ENCODE measurements around the gene LMAN1L.

Gene LMAN1L

DNA sequence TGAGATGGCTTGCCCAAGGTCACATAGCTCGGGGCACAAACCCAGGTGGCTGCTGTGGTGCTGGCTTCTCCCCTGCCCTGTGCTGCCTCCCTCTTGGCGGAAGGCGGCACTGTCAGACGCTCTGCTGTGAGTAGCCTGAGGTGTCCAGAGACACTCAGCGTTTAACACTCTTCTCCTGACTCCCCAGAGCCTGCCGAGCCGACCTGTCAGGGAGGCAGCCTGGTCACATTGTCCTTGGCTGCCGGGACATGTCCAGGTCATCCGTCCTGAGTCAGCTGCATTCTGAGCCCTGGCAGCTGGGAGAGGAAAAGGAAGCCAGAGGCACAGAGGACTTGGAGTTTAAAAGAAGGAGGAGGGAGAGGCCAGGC lies 4.7 kb downstream of the LMAN1L start:
- DNase-seq: no peak

DNA sequence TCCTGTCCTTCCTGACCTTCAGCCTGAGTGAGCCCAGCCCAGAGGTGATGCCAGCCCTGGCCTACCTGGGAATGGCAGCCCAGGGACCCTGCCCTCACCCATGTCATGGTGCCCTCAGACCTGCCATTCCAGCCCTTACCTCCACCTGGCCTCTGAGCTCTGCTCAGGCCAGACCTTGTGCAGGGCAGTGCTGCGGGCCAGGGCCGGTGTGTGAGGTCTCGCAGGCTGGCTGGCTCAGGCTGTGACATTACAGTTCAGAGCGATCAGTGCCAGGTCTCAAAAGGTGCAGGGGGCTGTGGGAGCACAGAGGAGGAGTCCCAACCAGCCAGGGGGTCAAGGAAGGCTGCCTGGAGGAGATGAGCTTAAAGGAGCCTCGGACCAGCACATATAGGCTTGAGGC lies 7.4 kb downstream of the LMAN1L start:
- DNase-seq: no peak

DNA sequence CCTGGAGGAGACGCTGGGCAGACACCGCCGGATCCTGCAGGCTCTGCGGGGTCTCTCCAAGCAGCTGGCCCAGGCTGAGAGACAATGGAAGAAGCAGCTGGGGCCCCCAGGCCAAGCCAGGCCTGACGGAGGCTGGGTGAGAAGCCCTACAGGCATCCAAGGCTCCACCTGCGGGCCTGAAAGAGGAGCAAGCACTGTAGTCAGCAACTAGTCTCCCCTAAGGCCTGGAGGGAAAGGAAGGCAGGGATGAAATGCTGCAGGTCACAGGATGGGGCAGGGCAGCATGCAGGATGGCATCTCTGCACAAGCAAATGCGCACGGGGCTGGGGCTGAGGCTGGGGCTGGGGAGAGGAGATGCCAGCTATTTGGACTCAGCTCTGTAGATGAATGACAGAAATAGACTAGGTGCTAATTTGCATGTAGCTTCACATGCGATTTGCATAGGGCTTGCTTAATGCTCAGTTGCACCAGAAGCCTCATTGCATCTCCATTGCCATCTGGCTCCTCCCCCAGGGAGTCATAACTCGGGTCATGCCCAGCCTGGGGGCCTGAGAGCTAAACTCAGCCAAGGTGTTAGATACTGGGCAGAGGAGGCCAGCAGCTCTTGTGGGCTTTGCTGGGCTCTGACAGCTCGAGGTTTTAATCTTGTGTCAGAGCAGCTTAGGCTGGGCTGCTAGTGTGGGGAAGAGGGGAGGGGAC lies 8.6 kb downstream of the LMAN1L start:
- DNase-seq: no peak

DNA sequence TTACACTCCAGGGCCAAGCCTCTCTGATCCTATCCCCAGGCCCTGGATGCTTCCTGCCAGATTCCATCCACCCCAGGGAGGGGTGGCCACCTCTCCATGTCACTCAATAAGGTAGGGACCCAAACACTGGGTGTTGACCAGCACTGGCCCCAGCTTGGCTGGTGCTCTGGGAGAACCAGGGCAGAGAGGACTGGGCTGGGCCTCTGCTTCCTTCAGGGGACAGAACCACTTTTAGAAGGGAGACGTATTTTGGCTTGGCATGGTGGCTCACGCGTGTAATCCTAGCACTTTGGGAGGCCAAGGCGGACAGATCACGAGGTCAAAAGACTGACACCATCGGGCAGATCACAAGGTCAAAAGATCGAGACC lies 9.1 kb downstream of the LMAN1L start:
- no peak for DNase-seq

DNA sequence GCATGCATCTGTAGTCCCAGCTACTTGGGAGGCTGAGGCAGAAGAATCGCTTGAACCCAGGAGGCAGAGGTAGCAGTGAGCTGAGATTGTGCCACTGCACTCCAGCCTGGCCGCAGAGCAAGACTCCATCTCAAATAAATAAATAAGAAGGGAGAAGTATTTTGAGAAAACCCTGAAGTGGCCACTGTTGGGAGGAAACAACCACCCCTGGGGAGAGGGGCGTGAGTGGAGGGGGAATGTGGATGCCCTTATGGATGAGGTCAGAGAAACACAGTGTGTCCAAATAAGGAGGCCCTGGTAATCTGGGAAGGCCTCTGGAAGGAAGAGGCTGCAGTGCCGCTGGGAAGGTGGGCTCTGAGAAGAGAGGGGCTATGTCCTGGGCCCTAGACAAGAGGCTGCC lies 9.6 kb downstream of the LMAN1L start:
- DNase-seq: no peak

DNA sequence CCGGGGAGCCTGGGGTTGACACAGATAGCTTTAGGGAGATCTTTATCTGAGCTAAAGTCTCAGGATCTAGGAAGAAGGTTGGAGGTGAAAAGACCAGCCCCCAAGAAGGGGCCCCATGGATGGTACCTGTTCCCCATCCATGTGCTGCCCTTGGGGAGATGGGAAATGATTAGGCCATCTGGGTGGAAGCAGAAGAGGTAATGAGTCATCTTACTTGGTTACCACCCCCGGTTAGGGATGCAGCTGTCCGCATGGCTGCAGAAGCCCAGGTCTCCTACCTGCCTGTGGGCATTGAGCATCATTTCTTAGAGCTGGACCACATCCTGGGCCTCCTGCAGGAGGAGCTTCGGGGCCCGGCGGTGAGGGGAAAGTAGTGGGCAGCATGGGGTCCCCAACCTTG lies 10.7 kb downstream of the LMAN1L start:
- DNase-seq: no peak

DNA sequence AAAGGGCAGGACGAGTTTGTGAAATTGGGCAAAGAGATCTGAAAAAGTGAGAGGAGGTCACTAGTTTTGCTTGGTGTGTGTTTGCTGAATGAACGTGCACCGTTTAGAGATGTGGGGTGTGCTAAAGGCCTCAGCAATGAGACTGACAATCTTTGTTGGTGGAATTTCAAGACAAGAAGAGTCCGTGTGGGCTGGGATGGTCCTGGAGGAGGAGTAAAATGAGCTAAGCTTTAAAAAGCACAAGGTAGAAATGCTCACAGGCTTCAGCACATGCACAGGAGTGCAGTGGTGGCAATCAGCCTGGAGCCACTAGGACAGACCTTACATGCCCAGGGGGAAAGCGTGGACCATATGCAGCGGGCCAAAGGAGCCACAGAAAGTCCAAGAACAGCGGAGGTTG lies 12.3 kb downstream of the LMAN1L start:
- no peak for DNase-seq

DNA sequence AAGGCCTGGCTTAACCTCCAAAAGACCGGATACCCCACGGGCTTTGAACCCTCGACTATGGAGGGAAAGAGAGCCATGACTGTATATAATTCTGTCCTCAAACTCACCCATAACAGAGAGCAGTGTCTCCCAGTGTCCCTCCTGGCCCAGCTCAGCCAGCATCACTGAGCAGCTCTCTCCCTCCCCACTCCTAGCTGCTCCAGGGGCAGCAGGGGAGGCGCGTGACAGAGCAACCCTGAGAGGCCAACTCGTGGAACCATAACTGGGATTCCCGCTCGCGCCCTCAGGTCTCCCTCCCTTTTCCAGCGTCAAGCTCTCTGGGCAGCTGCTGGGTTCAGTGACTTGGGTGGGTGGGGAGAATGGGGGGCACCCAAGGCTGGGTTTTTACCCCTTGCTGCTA lies 13.2 kb downstream of the LMAN1L start:
- no peak for DNase-seq

DNA sequence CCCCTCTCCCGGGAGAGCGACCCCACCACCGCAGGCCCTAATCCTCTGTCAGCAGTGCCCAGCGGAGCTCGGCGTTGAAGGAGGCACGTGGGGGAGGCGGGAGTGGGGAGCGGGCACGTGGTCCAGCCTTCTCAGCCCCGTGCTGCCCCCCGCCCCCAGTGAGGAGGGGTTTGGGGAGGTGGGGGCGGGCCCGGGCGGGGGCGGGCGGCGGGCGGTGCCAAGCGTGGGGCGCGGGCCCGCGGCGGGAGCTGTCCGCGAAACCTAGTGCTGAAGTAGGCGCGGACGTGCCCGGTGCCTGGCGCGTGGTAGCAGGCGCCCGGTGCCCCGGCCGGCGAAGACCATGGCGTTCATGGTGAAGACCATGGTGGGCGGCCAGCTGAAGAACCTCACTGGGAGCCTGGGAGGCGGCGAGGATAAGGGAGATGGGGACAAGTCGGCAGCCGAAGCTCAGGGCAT lies 13.8 kb downstream of the LMAN1L start, which contains the start of gene CPLX3:
CPLX3 (plus strand) TSS at position 264 of the 456 bp plus-strand sequence; CDS start at position 341, 77 bp downstream.
- DNase-seq: peak; percentile 39

DNA sequence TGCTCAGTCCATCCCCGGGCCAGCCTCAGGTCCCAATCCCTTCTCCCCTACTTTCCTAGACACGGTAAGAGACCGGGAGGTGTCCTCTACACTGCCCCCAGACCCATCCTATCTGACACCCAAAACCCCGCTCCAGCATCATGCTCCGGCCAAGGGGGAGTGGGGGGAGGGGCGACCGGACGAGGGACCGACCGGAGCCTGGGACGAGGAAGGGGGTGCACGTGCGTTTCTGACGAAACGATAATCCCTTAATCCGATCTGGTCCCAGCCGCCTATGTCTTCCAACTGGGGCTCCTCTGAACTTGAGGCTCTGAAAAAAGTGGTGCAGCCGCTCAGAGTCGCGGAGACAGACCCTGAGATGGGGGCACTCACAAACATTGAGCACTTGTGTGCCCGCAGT lies 14.3 kb downstream of the LMAN1L start:
- no peak for DNase-seq

DNA sequence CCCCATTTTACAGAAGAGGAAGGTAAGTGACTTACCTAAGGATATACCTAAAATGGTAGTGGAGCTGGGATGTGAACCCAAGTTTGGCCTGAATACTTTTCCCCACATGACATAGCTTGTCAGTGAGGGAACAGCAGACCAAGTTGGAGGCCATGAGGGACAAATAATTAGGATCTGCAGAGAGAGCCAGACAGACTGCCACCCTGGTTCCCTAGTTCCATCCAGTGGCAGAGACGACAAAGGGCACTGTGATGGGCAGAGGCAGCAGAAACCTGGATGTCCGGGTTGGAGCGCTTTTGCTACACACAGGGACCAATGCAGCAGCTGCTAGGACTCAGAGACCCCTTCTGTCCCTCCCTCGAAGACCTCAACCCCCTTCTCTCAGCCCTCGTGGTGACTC lies 15.0 kb downstream of the LMAN1L start:
- no peak for DNase-seq

DNA sequence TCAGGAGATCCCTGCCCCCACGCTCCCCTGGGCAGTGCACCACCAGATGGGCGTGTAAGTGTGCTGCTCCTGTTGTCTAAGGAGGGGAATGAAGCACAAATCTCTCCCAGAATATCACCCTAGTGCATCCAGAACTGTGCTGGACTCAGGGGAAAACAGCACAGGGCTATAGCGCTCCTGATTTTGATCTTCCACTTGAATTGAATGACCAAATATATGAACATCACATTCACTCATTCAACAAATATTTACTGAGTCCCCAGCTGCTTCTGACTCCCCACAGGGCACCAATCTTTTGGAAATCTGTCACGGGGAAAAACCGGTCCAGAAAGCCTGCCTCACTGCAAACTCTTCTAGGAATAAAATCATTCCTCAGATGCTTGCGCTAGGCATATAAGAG lies 16.2 kb downstream of the LMAN1L start:
- DNase-seq: no peak

DNA sequence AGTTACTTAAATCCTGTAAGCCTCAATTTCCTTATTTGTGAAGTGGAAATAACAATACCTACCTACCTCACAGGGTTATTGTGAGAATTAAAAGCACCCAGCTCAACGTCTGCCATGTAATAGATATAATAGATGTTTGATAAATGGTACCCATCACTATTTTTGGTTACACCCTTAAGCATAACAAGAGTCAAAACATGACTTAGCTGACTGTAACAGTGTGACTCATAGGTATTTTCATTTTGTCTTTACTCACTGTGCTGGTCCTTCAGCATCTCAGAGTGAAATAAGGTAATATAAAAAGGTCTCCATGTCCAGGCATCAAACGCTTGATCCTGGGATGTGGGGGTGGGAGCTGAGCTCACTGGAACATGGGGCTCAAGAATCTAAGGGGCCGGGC lies 16.9 kb downstream of the LMAN1L start:
- no peak for DNase-seq

DNA sequence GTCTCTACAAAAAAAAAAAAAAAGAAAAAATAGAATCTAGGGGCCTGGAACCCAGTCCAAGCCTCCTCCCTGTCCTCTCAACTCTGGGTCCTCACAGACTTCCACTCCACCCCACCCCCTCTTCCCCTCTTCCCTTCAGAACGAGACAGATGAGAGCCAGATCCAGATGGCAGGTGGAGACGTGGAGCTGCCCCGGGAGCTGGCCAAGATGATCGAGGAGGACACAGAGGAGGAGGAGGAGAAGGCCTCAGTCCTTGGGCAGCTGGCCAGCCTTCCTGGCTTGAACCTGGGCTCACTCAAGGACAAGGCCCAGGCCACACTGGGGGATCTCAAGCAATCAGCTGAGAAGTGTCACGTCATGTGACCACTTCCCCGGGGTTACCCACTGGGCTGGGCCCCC lies 17.4 kb downstream of the LMAN1L start:
- no peak for DNase-seq

DNA sequence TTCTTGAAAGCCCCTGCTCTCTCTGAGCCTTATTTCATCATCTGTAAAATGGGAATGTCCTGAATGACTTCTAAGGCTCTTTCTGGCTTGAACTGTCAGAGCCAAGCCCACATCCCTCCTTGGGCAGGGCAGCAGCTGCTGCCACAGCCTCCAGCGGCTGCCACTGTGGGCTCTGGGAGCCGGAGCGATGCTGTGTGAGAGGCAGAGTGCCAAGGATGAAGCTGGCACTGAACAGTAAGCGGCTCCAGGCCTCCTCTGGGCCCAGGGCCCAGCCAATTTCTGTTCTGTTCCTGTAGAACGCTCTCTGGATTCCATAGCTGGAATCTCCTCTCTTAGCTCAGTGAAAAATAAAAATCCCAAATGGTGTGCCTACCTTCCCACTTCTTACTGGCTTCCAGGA lies 18.2 kb downstream of the LMAN1L start:
- no peak for DNase-seq

DNA sequence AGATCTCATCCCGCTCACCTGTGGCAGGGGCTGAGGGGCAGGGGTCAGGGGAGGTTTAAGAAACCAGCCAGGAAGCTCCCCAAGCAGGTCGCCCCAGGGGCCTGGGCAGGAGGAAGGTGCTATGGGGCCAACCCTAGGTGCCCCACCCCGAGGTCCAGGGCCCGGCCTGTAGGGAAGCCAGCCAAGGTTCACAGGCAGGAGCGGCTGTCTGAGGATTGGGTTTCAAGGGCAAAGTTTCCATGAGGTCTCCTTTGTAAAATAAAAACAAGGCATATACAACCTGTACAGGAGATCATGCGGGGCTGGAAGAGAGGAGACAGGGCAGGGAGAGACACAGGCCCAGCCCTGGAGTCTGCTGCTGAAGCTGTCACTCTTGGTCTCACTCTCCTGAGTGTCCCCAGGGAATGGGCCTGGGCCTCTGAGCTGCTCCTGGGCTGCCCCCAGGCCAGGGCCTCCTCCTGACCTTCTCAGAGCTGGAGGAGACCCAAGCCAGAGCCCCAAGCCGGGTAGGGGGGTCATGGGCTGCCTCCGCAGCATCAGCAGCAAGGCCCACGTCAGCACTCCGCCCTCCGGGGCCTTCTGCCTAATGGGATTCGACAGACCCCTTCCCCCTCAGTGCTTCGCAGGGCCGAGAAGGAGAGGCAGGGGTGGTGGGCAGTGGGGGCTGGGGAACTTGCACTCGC lies 19.3 kb downstream of the LMAN1L start:
- no peak for DNase-seq

DNA sequence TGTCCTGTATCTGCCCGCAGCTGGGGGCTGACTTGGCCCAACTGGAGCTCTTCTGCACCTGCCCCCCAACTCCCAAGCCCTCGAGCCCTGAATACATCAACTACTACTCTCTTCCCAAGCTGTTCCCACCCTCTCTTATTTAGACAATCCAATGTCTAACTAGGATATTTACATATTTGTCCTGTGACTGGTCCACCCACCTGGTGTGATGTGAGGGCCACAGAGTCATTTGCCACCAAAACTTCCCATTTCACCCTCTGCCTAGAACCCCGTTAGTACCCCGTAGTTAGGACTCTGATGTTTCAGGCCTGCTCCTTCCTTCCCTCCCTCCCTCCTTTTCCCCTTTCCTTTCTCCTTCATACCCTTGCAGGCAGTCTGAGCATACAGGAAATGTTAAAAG lies 20.2 kb downstream of the LMAN1L start:
- DNase-seq: no peak

DNA sequence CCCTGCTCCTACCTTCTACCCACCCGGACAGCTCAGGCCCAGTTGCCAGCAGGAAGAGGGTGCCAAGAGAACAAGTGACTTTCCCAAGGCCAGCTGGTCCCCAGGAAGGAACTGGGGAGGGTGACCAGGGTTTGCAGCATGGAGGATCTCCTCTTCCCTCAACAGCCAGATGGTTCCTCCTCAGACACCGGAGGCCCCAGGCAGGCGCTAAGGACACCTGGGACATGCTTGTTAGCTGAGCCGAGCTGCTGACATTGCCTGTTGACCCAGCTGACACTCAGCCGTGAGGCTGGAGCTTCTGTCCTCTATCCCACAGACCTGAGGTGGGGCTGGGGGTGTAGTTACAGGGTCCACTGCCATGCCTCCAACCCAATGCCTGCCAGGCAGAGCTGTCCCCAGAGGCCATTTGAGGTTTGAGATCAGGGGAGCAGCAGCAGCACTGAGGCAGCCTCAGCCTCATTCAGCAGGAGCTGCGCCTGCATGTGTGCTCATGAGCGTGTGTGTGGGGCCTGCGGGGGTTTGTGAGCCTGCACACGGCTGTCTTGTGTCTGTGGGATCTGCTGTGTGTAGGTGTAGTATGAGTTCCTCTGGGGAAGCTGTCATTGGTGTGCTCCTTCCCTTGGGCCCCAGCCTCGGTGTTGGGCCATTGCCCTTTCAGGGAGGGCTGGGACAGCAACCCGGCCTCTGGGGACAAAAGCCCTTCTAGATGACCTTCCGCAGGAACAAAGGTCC lies 20.9 kb downstream of the LMAN1L start:
- no peak for DNase-seq

DNA sequence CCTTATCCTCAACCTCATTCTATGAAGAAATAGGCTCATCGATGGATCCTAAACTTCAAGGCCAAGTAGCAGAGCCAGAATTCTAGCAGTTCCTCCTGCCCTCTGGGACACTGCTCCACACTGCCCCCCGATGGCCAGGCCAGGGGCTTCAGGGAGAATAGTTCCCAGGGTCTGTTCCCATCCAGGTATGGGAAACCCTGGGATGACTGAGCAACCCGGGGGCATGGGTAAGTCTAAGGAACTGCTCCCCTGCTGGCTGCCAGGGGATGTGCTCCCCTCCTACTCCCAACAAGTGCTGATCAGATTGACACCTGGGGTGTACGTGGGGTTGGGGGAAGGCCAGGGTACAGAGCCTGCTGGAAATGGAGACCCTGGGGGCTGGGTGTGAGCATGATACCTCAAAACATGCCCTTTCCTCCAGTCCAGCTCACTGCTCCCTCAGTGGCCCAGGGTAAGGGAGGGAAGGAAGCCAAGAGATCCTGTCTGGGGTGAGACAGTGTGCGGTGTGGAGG lies 22.7 kb downstream of the LMAN1L start:
- peak; percentile 26 for DNase-seq

DNA sequence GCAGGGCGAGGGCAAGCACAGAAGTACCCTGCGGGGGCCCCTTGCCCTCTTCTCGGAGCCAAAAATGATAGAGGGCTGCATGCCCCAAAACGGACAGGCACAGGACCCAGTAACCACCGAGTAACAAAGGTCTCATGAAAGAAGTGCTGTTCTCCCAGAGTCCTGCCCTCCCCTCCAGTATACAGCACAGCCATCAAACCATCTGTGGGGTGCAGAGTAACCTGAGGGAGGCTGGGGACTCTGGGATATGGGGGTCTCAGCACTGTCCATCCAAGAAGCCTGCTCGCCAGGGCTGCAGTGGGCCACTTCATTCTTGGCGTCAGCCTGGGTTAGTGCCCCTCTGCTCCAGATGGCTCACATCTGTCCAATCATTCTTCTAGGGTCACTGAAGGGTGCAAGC lies 24.2 kb downstream of the LMAN1L start:
- no peak for DNase-seq

DNA sequence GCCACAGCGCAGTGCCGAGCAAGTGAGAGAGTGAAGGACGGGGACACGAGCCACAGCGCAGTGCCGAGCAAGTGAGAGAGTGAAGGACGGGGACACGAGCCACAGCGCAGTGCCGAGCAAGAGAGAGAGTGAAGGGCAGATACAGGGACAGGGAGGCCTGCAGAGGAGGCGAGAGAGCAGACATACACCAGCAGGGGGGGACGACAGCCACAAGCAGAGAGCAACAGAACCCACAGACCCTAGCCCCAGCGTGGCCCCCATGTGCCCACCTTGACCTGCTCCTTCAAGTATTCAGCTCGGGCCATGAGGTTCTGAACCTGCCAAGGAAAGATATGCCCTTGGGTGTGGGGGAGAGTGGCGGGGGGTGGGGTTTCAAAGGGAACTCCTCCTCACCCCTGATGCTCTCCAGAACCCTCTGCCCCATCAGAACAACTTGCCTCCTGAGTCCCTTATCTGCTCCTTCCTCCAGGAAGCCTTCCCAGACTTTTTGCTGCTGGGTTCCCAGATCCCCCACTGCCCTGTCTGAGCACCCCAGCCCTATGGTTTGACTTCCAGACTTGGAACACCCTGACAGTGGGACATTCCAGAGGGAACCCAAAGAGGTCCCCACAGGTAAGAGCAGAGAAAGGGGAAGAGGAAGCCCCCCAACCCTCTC lies 25.0 kb downstream of the LMAN1L start:
- no peak for DNase-seq

DNA sequence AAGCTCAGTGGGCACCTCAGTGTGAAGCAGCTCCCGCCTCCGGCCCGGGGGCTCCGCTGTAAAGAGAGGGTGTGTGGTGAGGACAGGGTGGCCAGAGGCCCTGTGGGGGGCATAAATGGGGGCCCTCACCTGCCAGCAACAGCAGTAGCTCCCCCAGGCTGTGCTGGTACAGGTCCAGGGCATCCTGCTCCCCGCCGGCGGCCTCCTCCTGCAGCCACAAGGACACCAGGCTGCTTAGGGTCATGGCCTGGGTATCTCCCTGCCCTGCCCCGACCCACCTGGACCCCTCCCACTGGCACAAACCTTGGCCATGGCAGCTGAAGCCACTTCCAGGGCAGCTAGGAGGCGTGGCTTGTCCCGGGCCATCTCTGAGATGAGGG lies 25.5 kb downstream of the LMAN1L start:
- no peak for DNase-seq

Measured in effector CD4-positive, alpha-beta T cell (primary cell).